T-helper 9 cell (primary cell): Measurements from ENCODE around the gene TAF4B.
"Not testable (repeated sequence)": the region's sequence is repeated elsewhere in the genome, so short reads cannot be mapped to it uniquely, and the experiment has no call there.

Source experiments
- DNase-seq: peaks from one replicate; pipeline ENCODE4 v3.0.0-alpha.2; 2020

The TAF4B gene

GRCh38 chr18:26309281-26309680 is 83.0 kb downstream of the TAF4B start:
- DNase-seq = no peak

- DNase-seq = no peak
Observed at GRCh38 chr18:26312199-26312598, 86.0 kb downstream of the TAF4B start.

DNA sequence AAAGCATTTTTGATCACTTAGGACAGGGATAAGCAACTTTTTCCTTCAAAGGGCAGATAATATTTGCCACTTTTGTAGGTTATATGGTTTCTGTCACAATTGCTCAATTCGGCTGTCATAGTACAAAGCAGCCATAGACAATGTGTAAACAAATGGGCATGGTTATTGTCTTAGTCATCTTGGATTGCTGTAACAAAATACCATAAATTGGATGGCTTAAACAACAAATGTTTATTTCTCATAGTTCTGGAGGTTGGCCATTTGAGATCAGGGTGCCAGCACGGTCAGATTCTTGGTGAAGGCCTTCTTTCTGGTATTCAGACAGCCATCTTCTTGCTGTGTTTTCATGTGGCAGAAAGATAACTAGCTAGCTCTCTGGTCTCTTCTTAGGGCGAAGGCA is 91.2 kb downstream of the TAF4B start:
- no peak for DNase-seq

- no peak for DNase-seq
Observed at GRCh38 chr18:26320686-26321085, 94.4 kb downstream of the TAF4B start.

- no peak for DNase-seq
Observed at GRCh38 chr18:26322890-26323653, 96.8 kb downstream of the TAF4B start.

DNA sequence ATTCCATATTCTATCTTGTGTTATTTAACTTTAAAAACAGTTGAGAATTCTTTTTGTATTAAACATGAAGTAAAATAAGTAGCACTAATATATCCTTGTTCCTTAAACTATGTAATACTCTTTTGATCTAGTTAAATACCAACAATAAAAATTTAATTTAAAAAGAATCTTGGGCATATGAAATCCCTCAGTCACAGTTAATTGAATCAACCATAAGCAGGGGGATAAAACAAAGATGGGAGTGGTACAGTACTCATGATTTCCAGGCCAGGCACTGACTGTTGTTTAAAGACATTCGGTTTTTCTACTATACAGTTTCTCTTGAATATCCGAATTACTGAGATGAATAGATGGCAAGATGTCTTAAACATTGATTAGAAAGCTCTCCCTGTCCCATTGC is 99.5 kb downstream of the TAF4B start:
- no peak for DNase-seq

DNA sequence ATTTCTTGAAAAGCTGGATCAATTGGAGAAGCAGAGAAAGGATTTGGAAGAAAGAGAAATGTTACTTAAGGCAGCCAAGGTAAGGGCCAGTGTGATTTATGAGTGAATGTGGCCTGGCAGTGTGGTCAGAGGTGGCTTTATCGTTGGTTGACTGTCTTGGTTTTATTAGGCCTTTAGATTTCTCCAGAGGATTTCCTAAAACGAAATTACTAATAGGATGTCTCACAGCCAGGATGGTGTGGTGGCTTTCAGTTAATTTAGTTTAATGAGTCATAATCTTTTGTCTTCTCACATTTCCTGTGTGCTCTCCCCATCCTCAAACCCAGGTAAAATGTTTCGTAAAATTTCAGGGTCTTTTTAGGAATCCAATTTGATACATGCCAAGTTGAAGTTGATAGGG is 100.8 kb downstream of the TAF4B start:
- no peak for DNase-seq

DNA sequence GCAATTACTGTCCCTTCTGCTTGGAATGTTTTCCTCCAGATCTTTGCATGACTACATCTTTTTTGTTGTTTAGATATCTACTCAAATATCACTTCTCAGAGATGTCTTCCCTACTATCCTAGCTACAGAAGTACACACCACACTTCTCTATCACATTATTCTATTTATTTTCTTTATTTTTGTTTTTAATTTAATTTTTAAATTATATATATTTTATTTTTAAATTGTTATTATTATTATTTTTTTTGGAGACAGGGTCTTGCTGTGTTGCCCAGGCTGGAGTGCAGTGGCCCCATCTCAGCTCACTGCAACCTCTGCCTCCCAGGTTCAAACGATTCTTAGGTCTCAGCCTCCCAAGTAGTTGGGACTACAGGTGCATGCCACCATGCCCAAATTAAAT is 106.7 kb downstream of the TAF4B start:
- no peak for DNase-seq

GRCh38 chr18:26335156-26335555 is 108.9 kb downstream of the TAF4B start:
- DNase-seq = no peak

GRCh38 chr18:26335571-26336487 is 109.6 kb downstream of the TAF4B start:
- DNase-seq = no peak

- DNase-seq = no peak
Observed at GRCh38 chr18:26336572-26336971, 110.3 kb downstream of the TAF4B start.

GRCh38 chr18:26342646-26343045 is 116.4 kb downstream of the TAF4B start:
- no peak for DNase-seq

GRCh38 chr18:26350961-26351360 is 124.7 kb downstream of the TAF4B start:
- no peak for DNase-seq

- DNase-seq = no peak
Observed at GRCh38 chr18:26356045-26356785, 130.0 kb downstream of the TAF4B start.

DNA sequence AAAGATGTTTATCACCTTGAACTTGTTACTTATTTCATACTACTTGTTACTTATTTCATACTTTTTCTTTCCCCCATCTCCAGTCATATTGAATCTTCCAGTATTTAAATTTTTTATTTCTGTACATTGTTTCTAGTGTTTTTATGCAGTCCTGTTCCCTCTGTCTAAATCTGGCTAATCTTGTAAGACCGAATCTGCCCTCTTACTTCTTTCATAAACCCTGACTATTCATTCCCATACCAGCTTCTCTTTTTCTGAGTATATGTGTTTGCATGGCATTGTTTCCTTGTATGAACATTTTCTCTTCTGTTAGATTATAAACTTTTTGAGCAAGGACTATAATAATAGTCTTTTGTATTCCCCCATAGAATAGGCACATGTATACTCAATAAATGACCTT is 131.7 kb downstream of the TAF4B start:
- DNase-seq = no peak

- DNase-seq = no peak
Observed at GRCh38 chr18:26362021-26362420, 135.8 kb downstream of the TAF4B start.

GRCh38 chr18:26367425-26367824 is 141.2 kb downstream of the TAF4B start:
- no peak for DNase-seq

GRCh38 chr18:26370037-26370436 is 143.8 kb downstream of the TAF4B start:
- DNase-seq = no peak

- DNase-seq = no peak
Observed at GRCh38 chr18:26376105-26376504, 149.9 kb downstream of the TAF4B start.

- DNase-seq = no peak
Observed at GRCh38 chr18:26378701-26379100, 152.5 kb downstream of the TAF4B start.

DNA sequence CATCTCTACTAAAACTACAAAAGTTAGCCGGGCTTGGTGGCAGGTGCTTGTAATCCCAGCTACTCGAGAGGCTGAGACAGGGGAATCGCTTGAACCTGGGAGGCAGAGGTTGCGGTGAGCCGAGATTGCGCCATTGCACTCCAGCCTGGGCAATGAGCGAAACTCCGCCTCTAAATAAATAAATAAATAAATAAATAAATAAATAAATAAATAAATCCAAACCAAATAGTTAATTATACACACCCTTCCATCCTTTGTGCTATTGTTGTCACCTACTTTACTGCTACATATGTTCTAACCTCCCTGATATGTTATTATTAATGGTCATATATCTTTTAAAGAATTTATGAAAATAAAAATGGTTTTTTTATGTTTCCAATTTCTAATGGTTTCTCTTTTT is 155.3 kb downstream of the TAF4B start:
- DNase-seq = not testable (repeated sequence)

DNA sequence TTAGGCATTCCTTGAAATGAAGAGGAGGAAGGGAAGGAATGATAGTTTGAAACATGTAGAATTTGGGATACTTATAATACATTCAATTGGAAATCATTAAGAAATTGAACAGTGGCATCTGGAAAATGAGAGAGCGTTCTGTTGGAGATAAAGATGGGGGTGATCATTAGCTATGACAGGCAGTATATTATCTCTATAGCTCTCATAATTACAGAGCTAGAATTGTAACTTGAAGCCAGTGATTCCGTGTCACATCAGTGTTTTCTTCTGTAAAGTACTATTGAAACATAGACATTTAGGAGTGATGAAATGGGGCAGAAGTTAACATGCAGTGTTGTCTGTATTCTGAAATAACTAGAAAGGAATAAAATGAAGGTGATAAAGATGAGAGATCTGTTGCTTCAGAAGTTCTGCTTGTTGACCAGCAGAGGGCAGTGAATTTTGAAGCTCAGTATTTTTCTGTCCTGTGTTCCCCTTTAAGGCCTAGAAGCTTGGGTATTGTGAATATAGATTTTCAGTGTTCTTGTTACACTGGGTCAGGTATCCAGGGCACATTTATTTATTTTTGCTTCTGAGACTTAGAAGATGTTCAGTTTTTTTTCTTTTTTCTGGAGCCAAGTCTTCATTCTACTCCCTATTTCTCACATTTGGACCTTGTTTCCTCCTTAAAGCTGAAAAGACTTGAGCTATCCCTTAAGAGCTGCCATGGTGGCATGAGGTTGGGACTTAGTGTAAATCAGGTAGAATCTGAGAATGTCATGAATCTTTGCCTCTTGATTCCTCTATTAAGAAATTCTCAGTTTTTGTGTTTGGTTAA is 157.4 kb downstream of the TAF4B start:
- DNase-seq = no peak
